GM21381 (cell line): ENCODE measurements around the gene NRXN3.

Experiments
- ATAC-seq: cut with Tn5 transposase; IDR thresholded peaks from one replicate; pipeline ENCODE4 v1.9.1; 2021; ENCODE audit warnings: mild to moderate bottlenecking, moderate library complexity; ENCODE audit not compliant: unreplicated experiment

NRXN3 gene

DNA sequence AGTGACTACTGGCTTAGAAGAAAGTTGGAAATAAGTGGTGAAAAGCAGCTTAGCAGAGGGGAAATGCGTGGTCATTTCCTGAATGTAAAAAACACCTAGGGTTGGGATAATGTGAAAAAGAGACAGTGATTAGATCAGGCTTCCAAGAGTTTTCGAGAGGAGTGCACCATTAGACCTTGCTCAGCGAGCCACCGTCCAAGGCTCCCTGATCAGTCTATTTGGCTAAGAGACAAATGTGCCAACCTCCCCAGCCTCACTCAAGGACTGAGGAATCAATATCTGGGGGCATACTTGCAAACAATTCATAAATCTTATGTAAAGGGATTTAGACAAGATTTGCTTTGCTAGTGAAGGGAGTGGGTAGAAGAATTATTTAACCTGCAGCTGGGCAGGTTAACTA is 594.5 kb downstream of the NRXN3 start:
- ATAC-seq = no peak

- no peak for ATAC-seq
Measured at GRCh38 chr14:78767436-78767835, 597.3 kb downstream of the NRXN3 start.

DNA sequence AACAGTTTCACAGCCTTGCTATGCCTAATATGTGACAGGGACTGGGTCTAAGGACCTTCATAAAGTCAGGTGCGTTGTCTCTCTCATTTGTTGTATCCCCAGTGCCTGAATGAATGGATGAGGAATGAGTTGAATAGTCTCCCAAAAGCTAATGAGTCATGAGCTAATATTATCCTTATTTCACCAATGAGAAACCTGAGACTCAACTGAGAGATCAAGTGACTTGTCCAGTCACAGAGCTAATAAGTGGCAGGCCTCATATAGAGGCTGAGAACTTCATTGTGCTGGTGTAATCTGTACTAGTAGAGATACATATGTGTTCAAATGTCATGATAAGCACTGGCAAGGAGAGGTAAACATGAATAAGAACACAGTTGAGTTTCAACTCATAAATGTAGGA is 612.4 kb downstream of the NRXN3 start:
- ATAC-seq = no peak

GRCh38 chr14:78785265-78785664 is 615.1 kb downstream of the NRXN3 start:
- ATAC-seq = no peak

GRCh38 chr14:78788467-78789360 is 618.5 kb downstream of the NRXN3 start:
- no peak for ATAC-seq

- no peak for ATAC-seq
Measured at GRCh38 chr14:78790271-78790670, 620.1 kb downstream of the NRXN3 start.

- no peak for ATAC-seq
Measured at GRCh38 chr14:78798757-78799156, 628.6 kb downstream of the NRXN3 start.

DNA sequence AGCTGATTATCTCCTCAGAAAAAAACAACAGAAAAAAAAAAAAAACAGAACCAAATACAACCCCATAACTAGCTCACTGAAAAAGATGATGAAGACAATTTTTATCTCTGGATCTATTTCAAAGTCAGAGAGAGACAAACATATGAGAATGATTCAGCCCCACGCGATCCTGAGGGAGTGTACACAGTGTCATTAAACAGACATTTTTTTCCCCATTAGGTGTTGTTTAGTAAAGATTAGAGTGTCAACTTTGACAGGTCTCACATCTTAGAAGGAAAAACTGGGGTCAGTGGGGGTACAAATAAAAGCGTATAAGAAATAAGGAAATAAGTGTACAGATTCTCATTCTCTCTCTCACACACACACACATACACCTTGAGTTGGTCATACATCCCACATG is 635.4 kb downstream of the NRXN3 start:
- no peak for ATAC-seq

DNA sequence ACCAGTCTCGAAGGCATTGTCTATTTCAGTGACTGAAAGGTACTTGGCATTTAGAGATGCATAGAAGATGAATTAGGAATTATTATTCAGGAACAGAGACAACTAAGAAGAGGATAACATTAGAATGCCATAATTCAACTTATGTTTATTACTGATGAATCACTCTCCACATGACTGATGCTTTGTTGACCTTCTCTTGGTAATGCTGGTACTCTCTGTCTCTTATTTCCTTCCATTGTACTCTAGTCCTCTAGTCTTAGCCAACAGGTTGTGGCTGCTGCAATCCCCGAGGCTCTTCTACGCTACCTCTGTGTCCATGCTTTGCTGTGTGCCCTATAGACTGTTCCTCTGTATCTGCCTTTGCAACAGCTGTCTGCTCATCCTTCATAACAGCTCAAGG is 652.9 kb downstream of the NRXN3 start:
- ATAC-seq = no peak

GRCh38 chr14:78823516-78823915 is 653.3 kb downstream of the NRXN3 start:
- ATAC-seq = no peak

GRCh38 chr14:78829274-78829673 is 659.1 kb downstream of the NRXN3 start:
- no peak for ATAC-seq

DNA sequence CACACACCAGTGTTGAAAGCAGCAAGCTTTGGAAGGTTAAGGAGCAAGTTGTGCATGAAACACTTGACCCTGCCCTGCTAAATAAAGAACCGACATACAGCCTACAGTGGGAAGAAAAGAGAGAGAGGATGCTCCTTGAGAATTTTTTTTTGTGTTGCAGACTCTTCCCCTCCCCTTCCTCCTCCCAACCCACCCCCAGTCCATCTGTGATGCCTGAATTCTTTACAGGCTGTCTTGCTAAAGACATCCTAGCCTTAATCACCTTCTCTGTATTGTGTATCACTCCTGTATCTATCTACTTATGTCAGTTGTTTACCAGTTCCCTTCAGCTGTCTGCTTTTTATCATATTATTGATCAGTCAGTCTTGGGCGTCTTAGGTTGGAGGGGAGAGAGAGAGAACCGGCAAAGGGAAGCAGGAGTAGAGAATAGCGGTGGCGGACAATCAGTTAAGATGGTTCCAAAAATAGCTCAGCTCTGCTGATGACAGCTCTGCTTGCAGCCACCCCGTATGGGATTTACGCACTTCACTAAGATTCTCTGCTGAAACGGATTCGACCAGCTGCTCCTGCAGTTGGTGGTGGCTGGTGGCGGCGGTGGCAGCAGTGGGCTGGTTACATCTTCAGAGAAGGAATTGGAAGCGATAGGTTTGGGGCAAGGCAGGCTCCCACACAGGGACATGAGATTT is 664.7 kb downstream of the NRXN3 start:
- ATAC-seq = no peak

- ATAC-seq = no peak
Measured at GRCh38 chr14:78835909-78836308, 665.7 kb downstream of the NRXN3 start.

GRCh38 chr14:78836777-78837176 is 666.6 kb downstream of the NRXN3 start:
- ATAC-seq = peak; percentile 61

- no peak for ATAC-seq
Measured at GRCh38 chr14:78838959-78839358, 668.8 kb downstream of the NRXN3 start.

GRCh38 chr14:78840898-78841297 is 670.7 kb downstream of the NRXN3 start:
- ATAC-seq = no peak

- no peak for ATAC-seq
Measured at GRCh38 chr14:78847801-78848200, 677.6 kb downstream of the NRXN3 start.

GRCh38 chr14:78848234-78848820 is 678.2 kb downstream of the NRXN3 start:
- peak; percentile 81 for ATAC-seq

DNA sequence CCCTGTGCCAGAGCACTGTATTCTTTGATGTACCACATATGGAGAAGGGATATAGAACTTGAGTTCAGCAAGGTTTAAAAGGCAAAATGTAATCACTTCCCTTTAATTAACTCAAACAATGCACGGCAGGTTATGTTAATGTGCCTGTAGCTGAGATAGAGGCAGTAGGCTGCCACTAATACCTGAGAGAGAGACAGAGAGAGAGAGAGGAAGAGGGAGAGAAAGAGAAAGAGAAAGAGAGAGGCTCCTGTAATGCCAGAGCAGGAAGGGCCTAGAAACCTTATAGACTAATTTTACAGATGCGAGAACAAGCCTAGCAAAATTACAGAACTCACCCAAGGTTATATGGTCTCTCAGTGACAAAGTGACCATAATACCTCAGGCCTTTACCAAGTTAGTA is 679.8 kb downstream of the NRXN3 start:
- no peak for ATAC-seq

- ATAC-seq = no peak
Measured at GRCh38 chr14:78851189-78851588, 681.0 kb downstream of the NRXN3 start.

DNA sequence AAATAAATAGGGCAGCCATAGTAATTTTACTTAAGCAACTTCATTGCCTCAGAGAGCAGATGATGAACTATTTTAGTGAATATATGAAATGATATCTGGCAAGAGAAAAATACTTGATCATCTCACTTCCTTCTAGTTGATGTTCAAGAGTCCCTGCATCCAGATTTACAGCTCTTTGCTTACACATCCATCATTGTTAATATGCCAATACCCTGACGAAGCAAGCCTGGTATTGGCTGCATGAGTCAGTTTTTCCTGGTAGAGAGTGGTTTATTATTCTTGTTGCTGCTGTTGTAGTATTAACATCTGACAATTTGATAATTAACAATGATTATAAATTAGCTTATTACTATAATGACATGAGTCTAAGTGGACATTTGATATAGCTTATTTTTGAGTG is 681.9 kb downstream of the NRXN3 start:
- no peak for ATAC-seq

GRCh38 chr14:78857974-78858373 is 687.8 kb downstream of the NRXN3 start:
- ATAC-seq = no peak
